ENCODE results near the gene NEURL1. TPM values are rescaled to one million over a fixed set of nuclear protein-coding genes. Genes with fewer than 3 reads are reported as not detected.

The NEURL1 gene
- total RNA-seq, 1 experiment from 2014 or later: 4.8 TPM

- ChIA-PET POLR2A (ENCODE audit: unreplicated experiment) (no interaction called here), CTCF (no interaction called here)
- DNase-seq: no peak
- Histone ChIP-seq H3K4me2 (peak overlapping the region; percentile 91), H3K79me2 (ENCODE audit: low read depth) (peaks cover 44% of the 10 kb centered on the region), H3K36me3 (ENCODE audit: low read depth) (peaks cover 10% of the 10 kb centered on the region; the same call in 1 of the 2 replicates), H3K27ac (no peak overlapping the region), H3K9me3 (ENCODE audit: insufficient read depth, low read depth) (no peaks in the 10 kb centered on the region), H3K9me2 (ENCODE audit: insufficient read depth) (no peaks in the 10 kb centered on the region), H4K20me1 (ENCODE audit: insufficient read depth) (peaks cover 5% of the 10 kb centered on the region; the same call in 1 of the 2 replicates), H3K4me3 (no peak overlapping the region; the same call in 1 of the 2 replicates), H3K27me3 (ENCODE audit: insufficient read depth, low read depth) (no peaks in the 10 kb centered on the region), H3K4me1 (replicated peaks; ENCODE audit: insufficient read depth) (peaks cover 46% of the 10 kb centered on the region), H2AFZ (no peak overlapping the region), H3F3A (ENCODE audit: insufficient read depth, low read depth) (peaks cover 16% of the 10 kb centered on the region)
- no peak for TF ChIP-seq EZH2 (IDR thresholded peaks at IDR 0.05; ENCODE audit: low read depth)
- TF ChIP-seq, protein P1, sequence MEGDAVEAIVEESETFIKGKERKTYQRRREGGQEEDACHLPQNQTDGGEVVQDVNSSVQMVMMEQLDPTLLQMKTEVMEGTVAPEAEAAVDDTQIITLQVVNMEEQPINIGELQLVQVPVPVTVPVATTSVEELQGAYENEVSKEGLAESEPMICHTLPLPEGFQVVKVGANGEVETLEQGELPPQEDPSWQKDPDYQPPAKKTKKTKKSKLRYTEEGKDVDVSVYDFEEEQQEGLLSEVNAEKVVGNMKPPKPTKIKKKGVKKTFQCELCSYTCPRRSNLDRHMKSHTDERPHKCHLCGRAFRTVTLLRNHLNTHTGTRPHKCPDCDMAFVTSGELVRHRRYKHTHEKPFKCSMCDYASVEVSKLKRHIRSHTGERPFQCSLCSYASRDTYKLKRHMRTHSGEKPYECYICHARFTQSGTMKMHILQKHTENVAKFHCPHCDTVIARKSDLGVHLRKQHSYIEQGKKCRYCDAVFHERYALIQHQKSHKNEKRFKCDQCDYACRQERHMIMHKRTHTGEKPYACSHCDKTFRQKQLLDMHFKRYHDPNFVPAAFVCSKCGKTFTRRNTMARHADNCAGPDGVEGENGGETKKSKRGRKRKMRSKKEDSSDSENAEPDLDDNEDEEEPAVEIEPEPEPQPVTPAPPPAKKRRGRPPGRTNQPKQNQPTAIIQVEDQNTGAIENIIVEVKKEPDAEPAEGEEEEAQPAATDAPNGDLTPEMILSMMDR (conservative IDR thresholded peaks at IDR 0.05): no peak
- intact Hi-C loops (cut with micrococcal nuclease; ENCODE audit: unreplicated experiment): loop anchor here (2.0 kb wide), 1 partner anchor 29 kb away; the partner anchor contains the start of gene CALHM3
- BruUV-seq (replicated peaks): no TSS peak
Observed at GRCh38 chr10:103449208-103450144, 44.0 kb upstream of the NEURL1 start.

- Histone ChIP-seq H3K27me3 (ENCODE audit: insufficient read depth, low read depth) (no peaks in the 10 kb centered on the region), H2AFZ (no peak overlapping the region), H3K4me3 (peak overlapping the region; percentile 83; the same call in 1 of the 2 replicates), H3K79me2 (ENCODE audit: low read depth) (peaks cover 44% of the 10 kb centered on the region), H3K4me2 (peak overlapping the region; percentile 91), H3F3A (ENCODE audit: insufficient read depth, low read depth) (peaks cover 12% of the 10 kb centered on the region), H3K9me3 (ENCODE audit: insufficient read depth, low read depth) (no peaks in the 10 kb centered on the region), H3K4me1 (replicated peaks; ENCODE audit: insufficient read depth) (peaks cover 46% of the 10 kb centered on the region), H3K9me2 (ENCODE audit: insufficient read depth) (no peaks in the 10 kb centered on the region), H3K27ac (peak overlapping the region; percentile 67), H3K36me3 (ENCODE audit: low read depth) (peaks cover 10% of the 10 kb centered on the region; the same call in 1 of the 2 replicates), H4K20me1 (ENCODE audit: insufficient read depth) (0 out of 2 replicates have a peak, but pooled peaks cover 5% of the 10 kb centered on the region)
- DNase-seq: no peak
- intact Hi-C loops (cut with micrococcal nuclease; ENCODE audit: unreplicated experiment): loop anchor here (2.0 kb wide), 1 partner anchor 29 kb away; the partner anchor contains the start of gene CALHM3
- POLR2A ChIA-PET (ENCODE audit: unreplicated experiment): interaction anchor here (0.5 kb wide), 1 partner anchor 14 kb away, joined by 24 read pairs; no protein-coding TSS in a partner anchor
- TF ChIP-seq EZH2 (IDR thresholded peaks at IDR 0.05; ENCODE audit: low read depth): no peak
- TF ChIP-seq, protein P1 (conservative IDR thresholded peaks at IDR 0.05): no peak
- CTCF ChIA-PET: interaction anchor here (0.5 kb wide), 1 partner anchor 93 kb away, joined by 3 read pairs; no protein-coding TSS in a partner anchor
- no TSS peak for BruUV-seq (replicated peaks)
Observed at GRCh38 chr10:103450201-103450695, 43.3 kb upstream of the NEURL1 start.

GRCh38 chr10:103451091-103451813 is 42.3 kb upstream of the NEURL1 start:
- no peak overlapping the region for H2AFZ ChIP-seq

More at GRCh38 chr10:103451091-103451813, 42.3 kb upstream of the NEURL1 start:
- H3K79me2 ChIP-seq (ENCODE audit: low read depth): peaks cover 44% of the 10 kb centered on the region
- peaks cover 46% of the 10 kb centered on the region for H3K4me1 ChIP-seq (replicated peaks; ENCODE audit: insufficient read depth)
- intact Hi-C loops (cut with micrococcal nuclease; ENCODE audit: unreplicated experiment): loop anchor here (1.0 to 2.0 kb wide), 2 partner anchors 20 to 28 kb away; partner anchors contain the start of gene CALHM3
- no peaks in the 10 kb centered on the region for H3K27me3 ChIP-seq (ENCODE audit: insufficient read depth, low read depth)
- POLR2A ChIA-PET (ENCODE audit: unreplicated experiment): interaction anchor here (0.5 to 0.7 kb wide), 3 partner anchors 13 to 737 kb away, joined by 3 to 24 read pairs (median 4); partner anchors contain the start of gene ARL3
- TF ChIP-seq, protein P1 (conservative IDR thresholded peaks at IDR 0.05): no peak
- TF ChIP-seq EZH2 (IDR thresholded peaks at IDR 0.05; ENCODE audit: low read depth): no peak
- H3K4me2 ChIP-seq: peak overlapping the region; percentile 91
- peaks cover 10% of the 10 kb centered on the region; the same call in 1 of the 2 replicates for H3K36me3 ChIP-seq (ENCODE audit: low read depth)
- peaks cover 12% of the 10 kb centered on the region for H3F3A ChIP-seq (ENCODE audit: insufficient read depth, low read depth)
- H3K4me3 ChIP-seq: peak overlapping the region; percentile 83
- H4K20me1 ChIP-seq (ENCODE audit: insufficient read depth): 0 out of 2 replicates have a peak, but pooled peaks cover 5% of the 10 kb centered on the region
- no peaks in the 10 kb centered on the region for H3K9me3 ChIP-seq (ENCODE audit: insufficient read depth, low read depth)
- no peaks in the 10 kb centered on the region for H3K9me2 ChIP-seq (ENCODE audit: insufficient read depth)
- peak; percentile 73 to 90 for DNase-seq
- peak overlapping the region; percentile 67 for H3K27ac ChIP-seq
- CTCF ChIA-PET: interaction anchor here (1.0 kb wide), 1 partner anchor 26 kb away, joined by 3 read pairs; no protein-coding TSS in a partner anchor
- TSS peak; percentile 24 for BruUV-seq (replicated peaks)
